PC-3 (cell line): ENCODE measurements around the gene GLB1L3. TPM values are rescaled to one million over a fixed set of nuclear protein-coding genes. Genes with fewer than 3 reads are reported as not detected.

Source experiments
- ATAC-seq: fragments of 200-7000 bp; cut with Tn5 transposase; 2 replicates; pipeline ENCODE4 v1.9.1; 2020; ENCODE audit warnings: mild to moderate bottlenecking, moderate library complexity
- BruUV-seq: library from RNA; stranded (reverse); fragments of 400-500 nt; replicated peaks from 2 replicates; lab custom pipeline; 2021; lab: Mats Ljungman, UMichigan
- CTCF ChIA-PET: fragments of 300-600 bp; sonication (Branson Sonifier 250); formaldehyde crosslinking; loops from one replicate; lab custom pipeline; 2022; ENCODE audit warnings: antibody characterized with exemption; lab: Charles Lee
- POLR2A ChIA-PET: fragments of 300-600 bp; sonication (Branson Sonifier 250); formaldehyde crosslinking; loops from one replicate; lab custom pipeline; 2022; ENCODE audit warnings: antibody characterized with exemption; ENCODE audit not compliant: unreplicated experiment; lab: Charles Lee
- DNase-seq: peaks from one replicate; pipeline ENCODE4 v3.0.0-alpha.2; 2015
- H2AFZ ChIP-seq: fragments of 300-600 bp; sonication (generic); 2 replicates; pipeline ENCODE4 v1.6.0; 2016; ENCODE audit warnings: antibody characterized with exemption, low read length
- H3F3A ChIP-seq: fragments of 300-600 bp; sonication (generic); one replicate; pipeline ENCODE4 v1.6.0; 2017; ENCODE audit warnings: antibody characterized with exemption, low read length, control low read depth, mild to moderate bottlenecking; ENCODE audit not compliant: unreplicated experiment
- H3K27ac ChIP-seq: fragments of 300-600 bp; sonication (generic); 2 replicates; pipeline ENCODE4 v1.5.1; 2016; ENCODE audit warnings: mild to moderate bottlenecking, low read length
- H3K27me3 ChIP-seq: fragments of 300-600 bp; sonication (generic); 2 replicates; pipeline ENCODE4 v1.6.1; 2016; ENCODE audit warnings: low read length, mixed read lengths
- H3K36me3 ChIP-seq: fragments of 300-600 bp; sonication (generic); 2 replicates; pipeline ENCODE4 v1.6.1; 2016; ENCODE audit warnings: low read depth, mixed run types, low read length, mixed read lengths
- H3K4me1 ChIP-seq: fragments of 300-600 bp; sonication (generic); 2 replicates; pipeline ENCODE4 v1.5.1; 2016; ENCODE audit warnings: low read length; ENCODE audit not compliant: insufficient read depth
- H3K4me2 ChIP-seq: fragments of 300-600 bp; sonication (generic); 2 replicates; pipeline ENCODE4 v1.6.0; 2016; ENCODE audit warnings: low read length
- H3K4me3 ChIP-seq: fragments of 300-600 bp; sonication (generic); 2 replicates; pipeline ENCODE4 v1.5.1; 2016; ENCODE audit warnings: mild to moderate bottlenecking, low read length, mixed read lengths
- H3K79me2 ChIP-seq: fragments of 300-600 bp; sonication (generic); 2 replicates; pipeline ENCODE4 v1.6.1; 2017; ENCODE audit warnings: low read length, mixed read lengths
- H3K9ac ChIP-seq: fragments of 300-600 bp; sonication (generic); 2 replicates; pipeline ENCODE4 v1.6.0; 2016; ENCODE audit warnings: mild to moderate bottlenecking, low read length
- H3K9me2 ChIP-seq: fragments of 300-600 bp; sonication (generic); replicated peaks from 2 replicates; pipeline ENCODE4 v1.6.1; 2016; ENCODE audit warnings: mixed run types, low read length, mixed read lengths
- H3K9me3 ChIP-seq: fragments of 300-600 bp; sonication (generic); 2 replicates; pipeline ENCODE4 v1.6.1; 2016; ENCODE audit warnings: low read length, mixed read lengths
- H4K20me1 ChIP-seq: fragments of 300-600 bp; sonication (generic); 2 replicates; pipeline ENCODE4 v1.6.1; 2016; ENCODE audit warnings: low read length, mixed read lengths
- CTCF ChIP-seq: fragments of 300-600 bp; sonication (generic); conservative IDR thresholded peaks from 2 replicates; pipeline ENCODE4 v1.5.1; 2017; ENCODE audit warnings: antibody characterized with exemption, low read depth, mild to moderate bottlenecking, low read length
- EZH2 ChIP-seq: fragments of 300-600 bp; sonication (generic); IDR thresholded peaks from one replicate; pipeline ENCODE4 v1.6.1; 2017; ENCODE audit warnings: antibody characterized with exemption, mild to moderate bottlenecking, low read length; ENCODE audit not compliant: unreplicated experiment
- EZH2phosphoT487 ChIP-seq: fragments of 300-600 bp; sonication (generic); IDR thresholded peaks from 2 replicates; pipeline ENCODE4 v1.6.1; 2018; ENCODE audit warnings: mild to moderate bottlenecking, antibody characterized with exemption, low read length, borderline replicate concordance
- intact Hi-C: fragments of 100-400 bp; cut with micrococcal nuclease; formaldehyde crosslinking; loops from 2 replicates; pipeline ENCODE4 v1.9.0; 2023
- total RNA-seq: library from RNA; depleted of rRNA; stranded (reverse); fragments of >200 nt; gene quantifications from 2 replicates; pipeline ENCODE4 v1.2.3, GENCODE V29; 2014

Gene GLB1L3
- total RNA-seq, 1 experiment from 2014 or later = not detected

GRCh38 chr11:134339756-134340155, 63.6 kb downstream of the GLB1L3 start:
- DNase-seq (peak; percentile 19), ATAC-seq (no peak)
- peaks cover 13% of the 10 kb centered on the region for H3K27me3 ChIP-seq
- H3K9me2 ChIP-seq = no peaks in the 10 kb centered on the region
- no peaks in the 10 kb centered on the region for H4K20me1 ChIP-seq
- TF ChIP-seq EZH2 = no peak
- no peak for TF ChIP-seq EZH2phosphoT487
- no peak for TF ChIP-seq CTCF
- BruUV-seq = no TSS peak
- ChIA-PET CTCF (no interaction called here), POLR2A (no interaction called here)
- no peak overlapping the region for H3K27ac ChIP-seq
- no peak overlapping the region for H2AFZ ChIP-seq
- H3F3A ChIP-seq = no peaks in the 10 kb centered on the region
- intact Hi-C loops = no loop called here
- H3K36me3 ChIP-seq = no peaks in the 10 kb centered on the region
- no peak overlapping the region for H3K4me3 ChIP-seq
- no peak overlapping the region for H3K4me2 ChIP-seq
- no peaks in the 10 kb centered on the region for H3K9me3 ChIP-seq
- no peaks in the 10 kb centered on the region for H3K4me1 ChIP-seq
- H3K9ac ChIP-seq = no peak overlapping the region
- H3K79me2 ChIP-seq = no peaks in the 10 kb centered on the region

- no peak for TF ChIP-seq EZH2
- TF ChIP-seq EZH2phosphoT487 = no peak
- no peak for TF ChIP-seq CTCF
- DNase-seq (no peak), ATAC-seq (no peak)
- H3K79me2 ChIP-seq = no peaks in the 10 kb centered on the region
- CTCF ChIA-PET = no interaction called here
- no peaks in the 10 kb centered on the region for H4K20me1 ChIP-seq
- no peak overlapping the region for H3K9ac ChIP-seq
- no peaks in the 10 kb centered on the region for H3K4me1 ChIP-seq
- no peak overlapping the region for H3K4me2 ChIP-seq
- no peak overlapping the region for H2AFZ ChIP-seq
- intact Hi-C loops = no loop called here
- H3K27me3 ChIP-seq = peaks cover 17% of the 10 kb centered on the region
- H3K9me3 ChIP-seq = no peaks in the 10 kb centered on the region
- no TSS peak for BruUV-seq
- H3F3A ChIP-seq = no peaks in the 10 kb centered on the region
- H3K36me3 ChIP-seq = no peaks in the 10 kb centered on the region
- POLR2A ChIA-PET = no interaction called here
- no peak overlapping the region for H3K4me3 ChIP-seq
- H3K9me2 ChIP-seq = no peaks in the 10 kb centered on the region
- no peak overlapping the region for H3K27ac ChIP-seq
Observed at GRCh38 chr11:134340354-134340964, 64.3 kb downstream of the GLB1L3 start.

- Histone ChIP-seq H3K4me2 (no peak overlapping the region), H4K20me1 (no peaks in the 10 kb centered on the region), H3K27me3 (peaks cover 31% of the 10 kb centered on the region), H2AFZ (no peak overlapping the region), H3K4me3 (no peak overlapping the region), H3K9me2 (no peaks in the 10 kb centered on the region), H3K4me1 (no peaks in the 10 kb centered on the region), H3K79me2 (no peaks in the 10 kb centered on the region), H3F3A (no peaks in the 10 kb centered on the region), H3K36me3 (no peaks in the 10 kb centered on the region), H3K9me3 (no peaks in the 10 kb centered on the region), H3K27ac (no peak overlapping the region), H3K9ac (no peak overlapping the region)
- DNase-seq (no peak), ATAC-seq (no peak)
- TF ChIP-seq EZH2phosphoT487 = no peak
- no peak for TF ChIP-seq CTCF
- TF ChIP-seq EZH2 = no peak
- BruUV-seq = no TSS peak
- CTCF ChIA-PET = no interaction called here
- POLR2A ChIA-PET = no interaction called here
- intact Hi-C loops = no loop called here
Observed at GRCh38 chr11:134341805-134342571, 65.8 kb downstream of the GLB1L3 start.
